Activated T-cell treated with anti-CD3 and anti-CD28 coated beads for 4 hours (primary cell): ENCODE data around the gene MYLK.

ENCODE experiments used
- DNase-seq: peaks from one replicate; pipeline ENCODE4 v3.0.0-alpha.2; 2020

Gene MYLK

DNA sequence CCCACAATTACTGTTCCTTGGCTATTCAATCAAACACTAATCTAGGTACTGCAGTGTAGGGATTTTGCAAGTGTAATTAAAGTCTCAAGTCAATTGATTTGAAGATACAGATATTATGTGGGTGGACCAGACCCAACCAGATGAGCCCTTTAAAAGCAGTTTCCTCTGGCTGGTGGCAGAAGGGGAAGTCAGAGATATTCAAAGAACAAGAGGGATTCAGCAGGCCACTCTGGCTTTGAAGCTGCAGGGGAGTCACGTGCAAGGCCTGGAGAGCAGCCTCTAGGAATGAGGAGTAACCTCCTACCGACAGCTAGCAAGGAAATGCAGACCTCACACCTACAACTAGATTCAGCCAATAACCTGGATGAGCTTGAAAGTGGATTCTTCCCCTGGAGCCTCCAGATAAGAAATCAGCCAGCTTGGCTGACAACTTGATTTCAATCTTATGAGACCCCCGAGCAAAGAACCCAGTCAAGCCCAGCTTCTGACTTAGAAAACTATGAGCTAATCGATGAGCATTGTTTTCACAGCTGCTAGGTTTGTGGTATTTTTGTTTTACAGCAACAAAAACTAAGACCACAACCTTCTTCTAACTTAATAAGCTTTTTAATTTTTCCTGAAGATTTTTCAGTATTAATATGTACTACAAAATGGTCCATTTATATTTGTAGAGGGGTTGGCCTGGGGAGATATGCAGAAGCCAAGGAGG, 312.7 kb downstream of the MYLK start:
- DNase-seq: no peak

- DNase-seq: no peak
These were observed 315.3 kb downstream of the MYLK start for GRCh38 chr3:123568875-123569274.

GRCh38 chr3:123568034-123568433, 316.1 kb downstream of the MYLK start:
- DNase-seq: no peak

DNA sequence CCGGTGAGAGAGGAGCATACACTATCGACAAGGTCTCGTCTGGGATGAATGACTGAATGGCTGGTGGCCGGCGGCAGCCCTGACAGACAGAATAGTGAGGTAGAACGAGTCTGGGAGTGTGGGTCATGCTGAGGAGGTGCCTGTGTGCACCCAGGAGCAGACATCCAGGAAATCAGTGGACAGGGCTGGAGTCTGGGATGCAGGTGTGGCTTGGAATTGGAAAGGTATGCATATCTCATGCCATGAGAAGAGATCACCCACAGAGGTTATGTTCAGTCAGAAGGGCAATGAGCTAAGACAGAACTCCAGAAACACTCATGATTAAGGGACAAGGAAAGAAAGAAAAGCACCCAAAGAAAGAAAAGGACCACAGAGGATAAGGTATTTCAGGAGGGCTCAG, 320.1 kb downstream of the MYLK start:
- no peak for DNase-seq

DNA sequence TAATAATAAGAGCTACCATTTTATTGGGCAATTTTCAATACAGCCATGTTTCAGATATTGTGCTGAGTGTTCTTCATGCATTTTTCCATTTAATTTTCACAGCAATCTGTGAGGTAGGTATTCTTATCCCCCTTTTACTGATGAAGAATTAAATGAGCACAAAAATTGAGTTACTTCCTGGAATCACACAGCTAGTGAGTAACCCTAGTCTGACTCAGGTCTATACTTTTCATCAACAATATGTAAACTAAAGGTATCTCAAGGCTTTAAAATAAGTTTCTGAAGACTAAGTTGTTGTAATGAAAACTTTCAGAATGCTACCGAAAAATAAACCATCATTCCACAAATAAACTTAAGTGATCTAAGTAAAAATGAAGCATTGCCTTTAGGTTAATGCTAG, 321.6 kb downstream of the MYLK start:
- no peak for DNase-seq

DNA sequence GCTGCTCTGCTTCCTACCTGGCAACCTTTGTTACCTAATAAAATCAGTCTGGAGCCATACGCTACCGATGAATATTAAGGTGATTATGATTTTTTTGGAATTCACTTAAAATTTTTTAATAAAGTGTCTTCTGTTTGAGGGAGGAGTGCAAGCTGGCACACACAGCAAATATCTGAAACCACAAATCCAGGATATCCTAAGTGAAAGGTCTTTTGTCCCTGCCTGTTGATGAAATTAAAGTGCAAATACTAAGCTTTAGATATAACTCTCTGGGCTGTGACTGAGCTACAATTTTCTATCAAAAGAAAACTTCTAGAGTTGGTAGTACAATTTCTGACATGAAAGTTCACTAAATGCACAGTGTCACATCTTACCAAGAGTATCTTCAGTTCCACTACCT, 322.9 kb downstream of the MYLK start:
- DNase-seq: no peak
